Heart right ventricle (tissue), 16 donors: ENCODE results near the gene BRI3. TPM values are rescaled to one million over a fixed set of nuclear protein-coding genes. Genes with fewer than 3 reads are reported as not detected.
A peak's percentile ranks its signal among the peaks of the same experiment; 100 is the strongest.

ENCODE experiments used
- ATAC-seq, 8 donors: fragments of 200-7000 bp; cut with Tn5 transposase; one replicate each; pipeline ENCODE4 v1.9.1; 2020; ENCODE audit warnings: mild to moderate bottlenecking in 8 of 8, moderate library complexity in 8 of 8, moderate number of reproducible peaks in 1 of 8
- DNase-seq, 2 donors: peaks; one replicate each; pipeline ENCODE4 v3.0.0-alpha.2; 2020
- H3K27ac ChIP-seq, 10 donors: fragments of 200-600 bp; sonication (generic) in 2 of 10; one replicate each; pipeline versions ENCODE4 v1.5.0 to v1.8.0; 2020 to 2022; ENCODE audit warnings: mild to moderate bottlenecking in 3 of 10
- H3K27me3 ChIP-seq, 7 donors: fragments of 200-600 bp; one replicate each; pipeline ENCODE4 v1.8.0; 2021 to 2022; ENCODE audit warnings: mild to moderate bottlenecking in 2 of 7
- H3K36me3 ChIP-seq, 9 donors: fragments of 200-600 bp; sonication (generic) in 1 of 9; one replicate each; pipeline versions ENCODE4 v1.5.0 to v1.8.0; 2020 to 2022; ENCODE audit warnings: mild to moderate bottlenecking in 2 of 9
- H3K4me1 ChIP-seq, 9 donors: fragments of 200-600 bp; sonication (generic) in 1 of 9; one replicate each; pipeline versions ENCODE4 v1.5.0 to v1.8.0; 2020 to 2022; ENCODE audit warnings: mild to moderate bottlenecking in 4 of 9
- H3K4me3 ChIP-seq, 10 donors: fragments of 200-600 bp; sonication (generic) in 2 of 10; one replicate each; pipeline versions ENCODE4 v1.5.0 to v1.8.0; 2020 to 2022; ENCODE audit warnings: mild to moderate bottlenecking in 7 of 10, moderate library complexity in 2 of 10
- H3K9me3 ChIP-seq, 11 donors: fragments of 200-600 bp in 10 of 11; sonication (generic) in 2 of 11; one replicate each; pipeline versions ENCODE4 v1.5.0 to v1.8.0; 2013 to 2022; ENCODE audit warnings: mild to moderate bottlenecking in 2 of 11, control low read depth in 1 of 11, moderate library complexity in 1 of 11
- WGBS, 2 donors: extraction: QIAGEN DNeasy Blood & Tissue Kit; methylation state at CpG; one replicate each; pipeline ENCODE4 v1.1.7; 2013; ENCODE audit warnings: inconsistent platforms in 1 of 2; 5-methylcytosine and 5-hydroxymethylcytosine counted together
- intact Hi-C, 10 donors: fragments of 100-400 bp; cut with DNase I; formaldehyde crosslinking; loops; one replicate each; pipeline versions ENCODE4 v1.11.1 to v1.14.2; 2022
- polyA plus RNA-seq, 2 donors: library from polyadenylated mRNA; stranded (reverse); fragments of 200-250 nt; gene quantifications; one replicate each; pipeline ENCODE4 v1.2.3, GENCODE V29; 2013
- total RNA-seq, 10 donors: library from RNA; stranded (reverse); fragmentation: NEBNext Ultra II Directional in 3 of 10; extraction: Animal tissue kit (Norgen Biotek cat#: 25700) in 3 of 10; gene quantifications; one replicate each; pipeline versions ENCODE4 v1.2.1 to v1.2.4, GENCODE V29; 2021 to 2023
- TF ChIP-seq, protein P1 (sequence below), 9 donors: fragments of 200-600 bp; sonication (generic) in 2 of 9; IDR thresholded peaks; one replicate each; pipeline versions ENCODE4 v1.5.0 to v1.8.0; 2021 to 2022; ENCODE audit warnings: antibody characterized with exemption in 9 of 9, mild to moderate bottlenecking in 5 of 9, moderate library complexity in 1 of 9
- donor health status: Arrhythmogenic right ventricular cardiomyopathy.
- donor health status: ischemic (EF 13 %, LVEDD 7.1; RV severe dilation, severe dysfunction).
- donor health status: healthy with polysubstance abuse.
- donor health status: DM: no; HTN: yes; CAD: no.
- donor health status: DM: no; HTN: no; CAD: no.
- donor health status: ischemic (EF 25% LVEDD 6.9; RV normal size, moderate dysfunction).
- donor health status: ischemic (EF 25% LVEDD 5.7; RV mildly dilated, moderate dysfunction).
- donor health status: healthy.
- donor health status: DM: yes; HTN: yes; CAD: no.
- donor health status: Ischemic cardiomyopathy.
- donor health status: ischemic (EF 35%, LVEDD 5.7; RV mildly dilated, moderate dysfunction).
- donor health status: nonischemic (EF 11% LVEDD 7.7; RV severe dilation, severe dysfunction).
- donor health status: DM: yes; HTN: yes; CAD: no.
- donor health status: PGD.
- donor health status: ischemic (EF 29% LVEDD 5.4; RV normal size, mild dysfunction).
- donor health status: nonischemic (EF 23%, LVEDD 6.1; RV moderate dilation, normal function).

Gene BRI3
- total and polyA plus RNA-seq, 12 donors, result 135 to 267 (median 218) TPM

DNA sequence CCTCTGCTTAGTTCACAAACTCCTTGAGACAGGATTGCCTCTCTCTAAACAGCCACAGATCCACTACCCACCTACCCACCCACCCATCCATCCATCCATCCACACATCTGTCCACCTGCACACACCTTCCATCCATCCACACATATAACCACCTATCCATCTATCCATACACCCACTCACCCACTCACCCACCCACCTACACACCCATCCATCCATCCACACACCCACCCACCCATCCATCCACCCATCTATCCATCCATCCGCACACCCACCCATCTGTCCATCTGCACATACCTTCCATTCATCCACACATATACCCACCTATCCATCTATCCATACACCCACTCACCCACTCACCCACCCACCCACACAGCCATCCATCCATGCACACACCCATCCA is 39.1 kb upstream of the BRI3 start:
- Histone ChIP-seq H3K27ac (no peak overlapping the region), H3K9me3 (no peaks in the 10 kb centered on the region), H3K36me3 (peaks cover 0 to 80% (median 25%) of the 10 kb centered on the region in 9 donors), H3K27me3 (no peaks in the 10 kb centered on the region), H3K4me1 (peaks cover 0 to 31% (median 15%) of the 10 kb centered on the region in 9 donors), H3K4me3 (no peak overlapping the region)
- DNase-seq, result no peak
- TF ChIP-seq, protein P1, sequence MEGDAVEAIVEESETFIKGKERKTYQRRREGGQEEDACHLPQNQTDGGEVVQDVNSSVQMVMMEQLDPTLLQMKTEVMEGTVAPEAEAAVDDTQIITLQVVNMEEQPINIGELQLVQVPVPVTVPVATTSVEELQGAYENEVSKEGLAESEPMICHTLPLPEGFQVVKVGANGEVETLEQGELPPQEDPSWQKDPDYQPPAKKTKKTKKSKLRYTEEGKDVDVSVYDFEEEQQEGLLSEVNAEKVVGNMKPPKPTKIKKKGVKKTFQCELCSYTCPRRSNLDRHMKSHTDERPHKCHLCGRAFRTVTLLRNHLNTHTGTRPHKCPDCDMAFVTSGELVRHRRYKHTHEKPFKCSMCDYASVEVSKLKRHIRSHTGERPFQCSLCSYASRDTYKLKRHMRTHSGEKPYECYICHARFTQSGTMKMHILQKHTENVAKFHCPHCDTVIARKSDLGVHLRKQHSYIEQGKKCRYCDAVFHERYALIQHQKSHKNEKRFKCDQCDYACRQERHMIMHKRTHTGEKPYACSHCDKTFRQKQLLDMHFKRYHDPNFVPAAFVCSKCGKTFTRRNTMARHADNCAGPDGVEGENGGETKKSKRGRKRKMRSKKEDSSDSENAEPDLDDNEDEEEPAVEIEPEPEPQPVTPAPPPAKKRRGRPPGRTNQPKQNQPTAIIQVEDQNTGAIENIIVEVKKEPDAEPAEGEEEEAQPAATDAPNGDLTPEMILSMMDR (IDR thresholded peaks at IDR 0.05), result no peak
- WGBS, 2 donors, result 98 to 100% methylated on average over 1 of the region's 1 CpG
- no peak for ATAC-seq
- intact Hi-C loops, result loop anchor here in 6 of 10 donors (5.0 to 10.0 kb wide), 3 partner anchors 128 to 220 kb away; no protein-coding TSS in a partner anchor

DNA sequence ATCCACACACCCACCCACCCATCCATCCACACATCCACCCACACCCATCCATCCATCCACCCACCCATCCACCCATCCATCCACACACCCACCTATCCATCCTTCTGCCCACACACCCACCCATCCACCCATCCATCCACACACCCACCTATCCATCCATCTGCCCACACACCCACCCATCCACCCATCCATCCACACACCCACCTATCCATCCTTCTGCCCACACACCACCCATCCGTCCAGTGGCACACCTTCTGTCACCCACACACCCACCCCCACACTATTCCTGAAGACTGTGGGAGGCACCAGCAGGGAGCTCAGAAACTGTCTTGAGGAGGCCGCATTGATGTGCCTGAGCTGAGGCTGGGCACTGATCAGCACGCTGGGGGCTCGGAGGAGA is 38.6 kb upstream of the BRI3 start:
- H3K4me3 ChIP-seq, result no peak overlapping the region
- no peak for ATAC-seq
- no peaks in the 10 kb centered on the region for H3K9me3 ChIP-seq
- H3K27ac ChIP-seq, result no peak overlapping the region
- TF ChIP-seq, protein P1 (IDR thresholded peaks at IDR 0.05), result no peak
- DNase-seq, result no peak
- no peaks in the 10 kb centered on the region for H3K27me3 ChIP-seq
- H3K36me3 ChIP-seq, result peaks cover 0 to 79% (median 25%) of the 10 kb centered on the region in 9 donors
- intact Hi-C loops, result loop anchor here in 6 of 10 donors (5.0 to 10.0 kb wide), 3 partner anchors 128 to 221 kb away; no protein-coding TSS in a partner anchor
- peaks cover under 1 to 37% (median 21%) of the 10 kb centered on the region in 9 donors for H3K4me1 ChIP-seq
- WGBS, 2 donors, result 89 to 93% methylated on average over 4 of the region's 4 CpGs

DNA sequence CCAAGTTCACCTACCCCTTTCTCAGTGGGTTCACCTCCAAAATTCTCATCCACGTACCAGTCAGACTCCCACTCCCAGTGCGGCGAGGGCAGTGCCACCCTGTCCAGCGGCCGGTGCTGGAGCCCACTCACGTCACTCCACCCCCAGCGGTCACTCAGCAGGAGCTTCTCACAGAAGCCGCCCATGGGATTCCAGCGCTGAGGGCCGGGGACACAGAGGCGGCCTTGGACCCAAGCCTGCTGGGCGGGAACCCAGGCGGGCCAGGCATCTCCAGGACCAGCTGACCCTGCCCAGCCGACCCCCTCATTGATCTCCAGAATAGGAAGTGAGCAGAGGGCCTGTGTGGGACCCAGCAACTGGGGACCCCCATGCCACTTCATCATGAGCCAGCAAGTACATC is 36.6 kb upstream of the BRI3 start:
- WGBS, 2 donors, result 93 to 97% methylated on average over 14 of the region's 14 CpGs
- no peak for DNase-seq
- Histone ChIP-seq H3K36me3 (peaks cover 0 to 63% (median 17%) of the 10 kb centered on the region in 9 donors), H3K4me3 (no peak overlapping the region), H3K4me1 (peaks cover 2 to 55% (median 40%) of the 10 kb centered on the region in 9 donors), H3K27me3 (no peaks in the 10 kb centered on the region), H3K27ac (peak overlapping the region in 7 of 10 donors; percentile 5 to 90 (median 50)), H3K9me3 (no peaks in the 10 kb centered on the region)
- TF ChIP-seq, protein P1 (IDR thresholded peaks at IDR 0.05), result no peak
- no peak for ATAC-seq
- intact Hi-C loops, result loop anchor here in 7 of 10 donors (5.0 to 10.0 kb wide), 5 partner anchors 37 to 223 kb away; partner anchors contain the start of genes BRI3 (in 2 of the 7) and BAIAP2L1 (in 1 of the 7)

DNA sequence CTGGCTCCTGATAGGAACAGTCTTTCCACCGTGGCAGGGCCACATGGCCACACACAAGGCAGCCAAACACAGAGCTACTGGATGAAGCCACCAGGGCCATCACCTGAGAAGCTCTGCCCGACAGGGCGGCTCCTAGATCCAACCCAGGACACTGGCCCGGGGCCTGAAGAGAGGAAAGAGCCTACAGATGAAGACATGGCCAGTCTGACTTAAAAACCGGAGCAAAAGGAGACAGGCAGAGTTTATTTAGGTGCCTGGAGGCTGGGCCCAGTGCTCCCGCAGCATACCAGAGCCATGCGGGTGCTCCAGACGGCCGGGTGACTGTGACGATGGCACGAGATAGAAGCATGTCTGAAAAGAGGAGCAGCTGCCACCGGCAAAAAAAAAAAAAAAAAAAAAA is 33.3 kb upstream of the BRI3 start:
- no peak for DNase-seq
- intact Hi-C loops, result loop anchor here in 5 of 10 donors (2.0 to 10.0 kb wide), 5 partner anchors 34 to 223 kb away; partner anchors contain the start of genes BRI3 (in 2 of the 5) and BAIAP2L1 (in 1 of the 5)
- Histone ChIP-seq H3K4me1 (peaks cover 6 to 83% (median 63%) of the 10 kb centered on the region in 9 donors), H3K27ac (peak overlapping the region in 9 of 10 donors; percentile 11 to 91 (median 83)), H3K9me3 (no peaks in the 10 kb centered on the region), H3K36me3 (peaks cover 0 to 38% (median 14%) of the 10 kb centered on the region in 9 donors), H3K4me3 (no peak overlapping the region), H3K27me3 (no peaks in the 10 kb centered on the region)
- WGBS, 2 donors, result 93 to 94% methylated on average over 12 of the region's 12 CpGs
- TF ChIP-seq, protein P1 (IDR thresholded peaks at IDR 0.05), result no peak
- ATAC-seq, result no peak
